GM13976 (cell line): ENCODE data around the gene IAPP.
"Not testable (repeated sequence)": the region's sequence is repeated elsewhere in the genome, so short reads cannot be mapped to it uniquely, and the experiment has no call there.

Experiments
- DNase-seq: peaks from one replicate; pipeline ENCODE4 v3.0.0; 2012; ENCODE audit warnings: low spot score
- in situ Hi-C: fragments of 300-500 bp; cut with MboI; formaldehyde crosslinking; loops from one replicate; pipeline ENCODE4 v1.12.0; 2022; ENCODE audit warnings: low sequenced_read_pairs, mixed read lengths, inconsistent platforms; ENCODE audit not compliant: unreplicated experiment
- TF ChIP-seq, protein P1 (sequence below): IDR thresholded peaks from 2 replicates; pipeline ENCODE4 v1.5.1; 2012; ENCODE audit warnings: borderline replicate concordance, mild to moderate bottlenecking; ENCODE audit not compliant: insufficient read depth; ENCODE audit errors: extremely low read depth, missing control alignments, control extremely low read depth

Gene IAPP

GRCh38 chr12:21343636-21344035 is 29.1 kb upstream of the IAPP start:
- no peak for DNase-seq
- TF ChIP-seq, protein P1, sequence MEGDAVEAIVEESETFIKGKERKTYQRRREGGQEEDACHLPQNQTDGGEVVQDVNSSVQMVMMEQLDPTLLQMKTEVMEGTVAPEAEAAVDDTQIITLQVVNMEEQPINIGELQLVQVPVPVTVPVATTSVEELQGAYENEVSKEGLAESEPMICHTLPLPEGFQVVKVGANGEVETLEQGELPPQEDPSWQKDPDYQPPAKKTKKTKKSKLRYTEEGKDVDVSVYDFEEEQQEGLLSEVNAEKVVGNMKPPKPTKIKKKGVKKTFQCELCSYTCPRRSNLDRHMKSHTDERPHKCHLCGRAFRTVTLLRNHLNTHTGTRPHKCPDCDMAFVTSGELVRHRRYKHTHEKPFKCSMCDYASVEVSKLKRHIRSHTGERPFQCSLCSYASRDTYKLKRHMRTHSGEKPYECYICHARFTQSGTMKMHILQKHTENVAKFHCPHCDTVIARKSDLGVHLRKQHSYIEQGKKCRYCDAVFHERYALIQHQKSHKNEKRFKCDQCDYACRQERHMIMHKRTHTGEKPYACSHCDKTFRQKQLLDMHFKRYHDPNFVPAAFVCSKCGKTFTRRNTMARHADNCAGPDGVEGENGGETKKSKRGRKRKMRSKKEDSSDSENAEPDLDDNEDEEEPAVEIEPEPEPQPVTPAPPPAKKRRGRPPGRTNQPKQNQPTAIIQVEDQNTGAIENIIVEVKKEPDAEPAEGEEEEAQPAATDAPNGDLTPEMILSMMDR = no peak
- in situ Hi-C loops = no loop called here

DNA sequence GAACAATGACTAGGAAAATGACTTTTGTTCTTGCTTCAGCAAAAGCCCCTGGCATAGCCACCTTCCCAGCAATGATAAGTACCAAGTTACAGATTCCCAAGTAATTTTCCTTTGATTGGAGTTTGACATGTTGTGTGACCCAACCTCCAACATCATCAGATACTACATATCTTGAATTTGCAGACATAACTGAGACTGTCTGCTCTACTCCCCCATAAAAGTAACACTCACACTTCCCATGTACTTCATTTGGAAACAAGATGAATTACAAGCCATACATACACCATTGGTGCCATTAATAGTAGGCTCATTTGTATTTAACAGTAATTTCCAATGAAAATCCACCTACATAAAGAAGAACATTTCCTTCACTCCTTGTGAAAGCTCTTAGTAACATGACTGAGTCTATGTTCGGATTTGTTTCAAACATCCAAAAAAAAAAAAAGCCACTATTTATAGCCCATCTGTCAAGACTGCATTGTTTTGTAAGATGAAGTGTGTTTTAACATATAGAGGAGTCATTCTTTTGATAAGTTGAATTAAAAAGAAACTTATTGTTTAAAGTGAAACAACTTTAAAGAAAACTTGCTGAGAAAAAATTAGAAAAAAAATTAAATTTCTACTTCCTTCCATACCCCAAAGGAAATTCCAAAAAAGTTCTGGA is 26.0 kb upstream of the IAPP start:
- TF ChIP-seq, protein P1 = no peak
- DNase-seq = no peak
- in situ Hi-C loops = no loop called here

- in situ Hi-C loops = no loop called here
- TF ChIP-seq, protein P1 = no peak
- DNase-seq = no peak
Observed at GRCh38 chr12:21350975-21351374, 21.7 kb upstream of the IAPP start.

DNA sequence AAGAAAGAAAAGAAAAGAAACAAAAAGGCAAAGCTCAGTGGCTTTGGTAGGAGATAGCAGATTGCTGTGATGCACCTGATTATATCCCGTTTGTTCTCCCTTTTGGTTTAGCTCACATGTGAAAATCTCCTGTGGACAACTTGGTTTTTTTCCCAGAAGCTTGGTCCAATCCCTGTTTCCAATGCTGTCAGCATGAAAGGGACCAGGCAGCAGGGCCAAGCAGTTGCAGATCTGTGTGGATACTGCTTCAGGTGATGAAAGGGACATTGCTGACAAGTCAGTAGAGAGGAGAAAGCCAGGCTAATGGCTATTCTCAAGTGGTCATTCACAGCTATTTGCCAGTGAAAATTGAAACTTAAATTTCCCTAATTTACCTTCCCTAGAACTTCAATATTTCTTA is 19.2 kb upstream of the IAPP start:
- in situ Hi-C loops = no loop called here
- TF ChIP-seq, protein P1 = no peak

DNA sequence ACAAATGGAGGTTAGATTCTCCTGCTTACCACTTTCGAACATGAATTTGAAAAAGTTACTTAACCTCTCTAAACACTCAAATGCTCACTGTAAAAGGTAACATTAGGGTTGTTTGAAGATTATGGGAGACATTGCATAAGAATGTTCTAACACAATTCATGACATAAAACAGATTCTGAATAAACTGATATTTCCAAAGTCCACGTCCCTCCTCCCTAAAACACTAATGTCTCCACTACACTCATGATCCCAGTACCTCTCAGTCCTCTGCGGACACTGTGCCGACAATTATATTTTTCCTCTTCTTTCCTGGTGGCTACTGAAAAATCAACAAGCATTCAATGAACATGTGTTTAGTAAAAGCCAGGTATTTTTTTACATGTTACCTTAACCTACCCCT is 18.8 kb upstream of the IAPP start:
- TF ChIP-seq, protein P1 = no peak
- no peak for DNase-seq
- in situ Hi-C loops = no loop called here

More for the DNA sequence above, 19.2 kb upstream of the IAPP start:
- DNase-seq = no peak

DNA sequence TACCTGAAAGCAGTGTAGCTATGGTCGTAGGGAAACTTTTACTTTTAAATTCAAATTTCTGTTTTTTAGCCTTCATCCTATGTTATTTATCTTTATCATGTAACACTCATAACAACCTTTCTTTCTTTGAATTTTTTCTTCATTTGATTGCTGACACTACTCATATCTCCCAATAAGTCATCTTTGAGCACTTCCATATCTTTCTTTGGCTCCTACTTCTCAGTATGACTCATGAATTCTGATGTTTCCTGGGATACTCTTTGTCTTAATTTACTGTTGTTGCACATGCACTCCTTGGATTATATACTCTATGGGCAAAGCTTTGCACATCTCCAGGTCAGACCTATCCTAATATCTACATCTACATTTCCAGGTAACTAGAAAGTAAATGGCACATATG is 18.1 kb upstream of the IAPP start:
- TF ChIP-seq, protein P1 = no peak
- DNase-seq = no peak
- in situ Hi-C loops = no loop called here

DNA sequence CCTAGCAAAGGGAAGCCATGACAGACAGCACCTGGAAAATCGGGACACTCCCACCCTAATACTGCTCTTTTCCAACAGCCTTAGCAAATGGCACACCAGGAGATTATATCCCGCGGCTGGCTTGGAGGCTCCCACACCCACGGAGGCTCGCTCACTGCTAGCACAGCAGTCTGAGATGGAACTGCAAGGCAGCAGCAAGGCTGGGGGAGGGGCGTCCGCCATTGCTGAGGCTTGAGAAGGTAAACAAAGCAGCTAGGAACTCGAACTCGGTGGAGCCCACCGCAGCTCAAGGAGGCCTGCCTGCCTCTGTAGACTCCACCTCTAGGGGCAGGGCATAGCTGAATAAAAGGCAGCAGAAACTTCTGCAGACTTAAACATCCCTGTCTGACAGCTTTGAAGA is 12.1 kb upstream of the IAPP start:
- DNase-seq, in situ Hi-C loops: not testable (repeated sequence)
